Measurements from ENCODE around the gene SCUBE1.

Gene SCUBE1

DNA sequence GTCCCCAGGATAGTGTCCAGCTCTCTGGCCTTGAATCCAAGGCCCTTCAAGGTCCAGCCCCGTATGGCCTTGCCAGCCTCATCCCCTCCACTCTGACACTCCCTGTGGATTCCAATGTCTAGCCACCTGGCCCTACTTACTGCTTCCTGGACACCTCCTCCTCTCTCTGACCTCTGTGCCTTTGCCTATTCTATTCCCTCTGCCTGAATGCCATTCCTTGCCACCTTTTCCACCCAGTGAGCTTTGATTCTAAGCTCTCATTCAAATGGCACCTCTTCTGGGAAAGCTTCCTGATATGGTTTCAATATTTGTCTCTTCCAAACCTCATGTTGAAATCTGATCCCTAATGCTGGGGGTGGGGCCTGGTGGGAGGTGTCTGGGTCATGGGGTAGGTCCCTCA lies 124.4 kb downstream of the SCUBE1 start:
- TF ChIP-seq, protein P1, sequence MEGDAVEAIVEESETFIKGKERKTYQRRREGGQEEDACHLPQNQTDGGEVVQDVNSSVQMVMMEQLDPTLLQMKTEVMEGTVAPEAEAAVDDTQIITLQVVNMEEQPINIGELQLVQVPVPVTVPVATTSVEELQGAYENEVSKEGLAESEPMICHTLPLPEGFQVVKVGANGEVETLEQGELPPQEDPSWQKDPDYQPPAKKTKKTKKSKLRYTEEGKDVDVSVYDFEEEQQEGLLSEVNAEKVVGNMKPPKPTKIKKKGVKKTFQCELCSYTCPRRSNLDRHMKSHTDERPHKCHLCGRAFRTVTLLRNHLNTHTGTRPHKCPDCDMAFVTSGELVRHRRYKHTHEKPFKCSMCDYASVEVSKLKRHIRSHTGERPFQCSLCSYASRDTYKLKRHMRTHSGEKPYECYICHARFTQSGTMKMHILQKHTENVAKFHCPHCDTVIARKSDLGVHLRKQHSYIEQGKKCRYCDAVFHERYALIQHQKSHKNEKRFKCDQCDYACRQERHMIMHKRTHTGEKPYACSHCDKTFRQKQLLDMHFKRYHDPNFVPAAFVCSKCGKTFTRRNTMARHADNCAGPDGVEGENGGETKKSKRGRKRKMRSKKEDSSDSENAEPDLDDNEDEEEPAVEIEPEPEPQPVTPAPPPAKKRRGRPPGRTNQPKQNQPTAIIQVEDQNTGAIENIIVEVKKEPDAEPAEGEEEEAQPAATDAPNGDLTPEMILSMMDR (IDR thresholded peaks at IDR 0.05), result no peak
- no peak for DNase-seq (ENCODE audit: low spot score)
- no peak overlapping the region for H3K4me3 ChIP-seq
- H3K27ac ChIP-seq, result no peak overlapping the region

DNA sequence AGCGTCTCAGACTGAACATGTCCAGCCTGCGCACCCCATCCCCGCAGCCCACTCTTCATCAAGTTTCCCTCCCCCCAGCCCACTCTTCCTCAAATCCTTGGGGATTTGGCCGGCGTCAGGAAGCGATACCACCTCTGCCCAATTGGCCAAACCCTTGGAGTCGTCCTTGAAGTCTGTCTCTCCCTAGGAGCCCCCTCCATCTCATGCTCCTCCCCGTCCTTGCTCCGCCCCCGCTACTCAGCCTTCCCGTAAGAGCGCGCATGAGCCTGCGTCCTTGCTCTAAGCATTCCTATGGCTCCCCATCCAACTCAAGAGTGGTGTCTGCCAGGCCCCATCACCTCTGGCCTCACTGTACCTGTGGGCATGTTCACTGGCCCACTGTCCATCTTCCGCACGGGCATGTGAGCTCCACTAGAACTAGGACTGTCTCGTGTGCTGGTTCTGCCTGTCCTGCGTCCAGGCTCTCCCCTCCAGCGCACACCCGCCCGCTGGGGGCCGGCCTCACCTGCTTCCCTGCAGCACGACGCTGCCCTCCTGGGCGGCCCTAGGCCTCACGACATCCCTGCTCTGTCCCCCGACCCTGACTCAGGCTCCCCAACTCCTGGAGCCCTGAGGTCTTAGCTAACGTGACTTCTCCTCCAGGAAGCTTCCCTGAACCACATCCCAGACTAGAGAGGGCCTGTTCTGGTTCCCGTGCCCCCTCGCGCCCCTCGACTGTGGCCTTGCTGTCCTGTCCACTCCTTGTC lies 125.7 kb downstream of the SCUBE1 start:
- Histone ChIP-seq H3K4me3 (no peak overlapping the region), H3K27ac (no peak overlapping the region)
- TF ChIP-seq, protein P1 (IDR thresholded peaks at IDR 0.05), result no peak
- no peak for DNase-seq (ENCODE audit: low spot score)

DNA sequence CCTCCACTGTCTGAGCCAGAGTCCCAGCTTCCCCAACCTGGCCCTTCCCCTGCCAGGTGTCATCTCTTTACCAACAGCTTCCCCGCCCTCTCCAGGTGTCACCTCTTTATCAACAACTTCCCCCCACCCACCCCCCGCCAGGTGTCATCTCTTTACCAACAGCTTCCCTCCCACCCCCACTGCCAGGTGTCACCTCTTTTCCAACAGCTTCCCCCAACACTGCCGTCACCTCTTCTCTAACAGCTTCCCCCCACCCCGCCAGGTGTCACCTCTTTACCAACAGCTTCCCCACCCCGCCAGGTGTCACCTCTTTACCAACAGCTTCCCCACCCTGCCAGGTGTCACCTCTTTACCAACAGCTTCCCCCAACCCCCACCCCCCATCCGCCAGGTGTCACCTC lies 126.4 kb downstream of the SCUBE1 start:
- no peak overlapping the region for H3K4me3 ChIP-seq
- H3K27ac ChIP-seq, result no peak overlapping the region
- DNase-seq (ENCODE audit: low spot score), result no peak
- TF ChIP-seq, protein P1 (IDR thresholded peaks at IDR 0.05), result no peak

DNA sequence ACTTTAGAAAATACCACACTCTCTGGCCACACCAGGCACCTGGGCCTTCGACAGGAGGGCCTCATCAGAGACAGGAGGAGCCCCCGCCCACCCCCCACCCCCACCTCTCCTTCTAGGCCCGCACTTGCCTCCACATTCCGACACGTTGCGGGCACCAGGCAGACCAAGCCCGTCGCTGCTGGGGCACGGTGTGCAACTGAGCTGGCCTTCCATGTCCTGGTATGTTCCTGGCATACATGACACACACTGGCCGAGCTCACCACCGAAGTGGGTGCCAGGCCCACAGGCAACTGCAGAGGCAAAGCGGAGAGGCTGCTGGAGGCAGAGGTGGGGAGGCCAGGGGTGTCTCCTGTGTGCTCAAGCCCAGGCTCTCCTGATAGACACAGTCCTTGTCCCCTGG lies 129.2 kb downstream of the SCUBE1 start:
- TF ChIP-seq, protein P1 (IDR thresholded peaks at IDR 0.05), result no peak
- no peak for DNase-seq (ENCODE audit: low spot score)
- Histone ChIP-seq H3K27ac (no peak overlapping the region), H3K4me3 (no peak overlapping the region)

DNA sequence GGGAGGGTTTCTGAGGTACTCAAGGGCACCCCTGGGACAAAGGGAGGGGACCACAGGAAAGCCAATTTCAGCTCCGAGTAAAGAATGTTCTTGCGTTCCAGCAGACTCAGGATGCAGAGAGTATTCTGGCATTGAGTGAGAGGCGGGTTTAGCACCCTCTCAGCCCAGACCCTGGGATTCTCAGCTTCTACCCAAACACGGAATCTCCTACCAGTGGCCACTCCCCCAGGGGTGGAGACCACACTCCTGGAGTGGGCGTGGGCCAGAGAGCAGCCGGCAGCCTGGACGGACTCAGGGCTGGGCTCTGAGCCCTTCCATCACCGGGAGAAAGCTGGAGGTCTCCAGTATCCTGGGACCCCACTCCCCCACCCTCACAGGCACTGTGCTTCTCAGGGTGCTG lies 130.1 kb downstream of the SCUBE1 start:
- DNase-seq (ENCODE audit: low spot score), result no peak
- Histone ChIP-seq H3K27ac (no peak overlapping the region), H3K4me3 (no peak overlapping the region)
- TF ChIP-seq, protein P1 (IDR thresholded peaks at IDR 0.05), result no peak

DNA sequence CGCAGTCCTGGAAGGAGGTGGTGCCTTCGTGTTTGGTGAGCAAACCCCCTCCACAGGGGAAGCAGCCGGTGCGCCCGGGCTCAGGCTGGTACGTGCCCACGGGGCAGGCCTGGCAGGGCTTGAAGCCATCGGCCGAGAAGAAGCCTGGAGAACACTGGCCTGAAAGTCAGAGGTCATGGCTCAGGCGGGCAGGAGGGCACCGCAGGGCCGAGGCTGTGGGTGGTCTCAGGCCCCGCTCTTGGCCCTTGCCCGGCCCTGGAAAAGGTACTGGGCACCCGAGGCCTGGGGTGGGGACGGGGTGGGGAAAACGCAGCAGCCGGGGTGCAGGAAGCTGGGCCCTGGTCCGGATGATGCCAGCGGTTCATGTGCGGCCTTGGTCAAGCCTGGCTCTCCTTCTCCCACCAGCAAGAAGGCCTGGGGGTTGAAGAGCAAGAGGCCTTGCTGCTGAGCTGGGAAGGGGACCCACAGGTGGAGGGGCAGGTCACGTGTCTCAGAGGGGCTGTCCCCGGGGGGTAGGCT lies 130.7 kb downstream of the SCUBE1 start:
- TF ChIP-seq, protein P1 (IDR thresholded peaks at IDR 0.05), result no peak
- H3K4me3 ChIP-seq, result no peak overlapping the region
- no peak for DNase-seq (ENCODE audit: low spot score)
- no peak overlapping the region for H3K27ac ChIP-seq

DNA sequence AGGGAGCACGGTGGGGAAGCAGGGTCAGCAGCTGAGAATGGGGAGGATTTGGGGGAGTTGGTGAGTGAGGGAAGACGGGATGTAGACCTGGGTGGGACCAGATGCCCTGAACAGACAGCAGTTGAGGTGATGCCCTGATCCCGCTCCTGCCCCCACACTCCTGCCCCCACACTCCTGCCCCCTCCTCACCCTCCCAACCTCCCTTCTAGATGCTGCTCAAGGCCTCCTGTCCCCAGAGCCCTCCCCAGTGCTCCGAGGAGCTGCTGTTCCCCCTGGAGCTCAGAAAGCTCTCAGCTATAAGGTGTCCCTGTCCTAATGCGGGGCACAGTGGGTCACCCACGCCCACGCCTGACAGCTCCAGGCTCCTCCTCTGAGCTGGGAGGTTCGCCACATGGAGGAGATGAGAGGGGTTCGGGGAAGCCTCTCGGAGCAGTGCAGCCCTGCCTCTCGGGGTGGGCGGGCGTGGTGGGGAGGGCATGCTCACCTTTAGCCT lies 131.2 kb downstream of the SCUBE1 start:
- no peak overlapping the region for H3K27ac ChIP-seq
- TF ChIP-seq, protein P1 (IDR thresholded peaks at IDR 0.05), result no peak
- H3K4me3 ChIP-seq, result no peak overlapping the region
- DNase-seq (ENCODE audit: low spot score), result no peak

Data from coronary artery (tissue), 2 donors.